NCI-H2081 (cell line): Measurements from ENCODE around the gene NPC1L1.
"Not testable (repeated sequence)": the region's sequence is repeated elsewhere in the genome, so short reads cannot be mapped to it uniquely, and the experiment has no call there.

ENCODE experiments used
- DNase-seq, 2 experiments: peaks; one replicate each; lab custom pipeline; 2025; lab: John Stamatoyannopoulos, UW

NPC1L1 gene

GRCh38 chr7:44564606-44565005 is 23.5 kb upstream of the NPC1L1 start:
- no peak for DNase-seq

GRCh38 chr7:44563171-44563679 is 22.1 kb upstream of the NPC1L1 start:
- DNase-seq: no peak

- DNase-seq: not testable (repeated sequence)
Measured at GRCh38 chr7:44562622-44562962, 21.5 kb upstream of the NPC1L1 start.

- no peak for DNase-seq
Measured at GRCh38 chr7:44561962-44562621, 21.0 kb upstream of the NPC1L1 start.

- no peak for DNase-seq
Measured at GRCh38 chr7:44561481-44561880, 20.4 kb upstream of the NPC1L1 start.

- no peak for DNase-seq
Measured at GRCh38 chr7:44559485-44559884, 18.4 kb upstream of the NPC1L1 start.

- no peak for DNase-seq
Measured at GRCh38 chr7:44557485-44557884, 16.4 kb upstream of the NPC1L1 start.

GRCh38 chr7:44555350-44555749 is 14.2 kb upstream of the NPC1L1 start:
- DNase-seq: no peak

- DNase-seq: not testable (repeated sequence)
Measured at GRCh38 chr7:44552473-44553005, 11.4 kb upstream of the NPC1L1 start.

- no peak for DNase-seq
Measured at GRCh38 chr7:44549457-44549856, 8.3 kb upstream of the NPC1L1 start.

- no peak for DNase-seq
Measured at GRCh38 chr7:44548893-44549292, 7.8 kb upstream of the NPC1L1 start.

GRCh38 chr7:44547536-44548231 is 6.6 kb upstream of the NPC1L1 start:
- DNase-seq: no peak

- no peak for DNase-seq
Measured at GRCh38 chr7:44541876-44542610, 913 bp upstream of the NPC1L1 start.

- DNase-seq: no peak
Measured at GRCh38 chr7:44540592-44541027, 520 bp downstream of the NPC1L1 start.

- DNase-seq: no peak
Measured at GRCh38 chr7:44539669-44540506, 1.2 kb downstream of the NPC1L1 start.

- DNase-seq: no peak
Measured at GRCh38 chr7:44538798-44539668, 2.1 kb downstream of the NPC1L1 start.

- no peak for DNase-seq
Measured at GRCh38 chr7:44538093-44538797, 2.9 kb downstream of the NPC1L1 start.

GRCh38 chr7:44537442-44537841 is 3.7 kb downstream of the NPC1L1 start:
- DNase-seq: no peak

GRCh38 chr7:44536090-44536489 is 5.0 kb downstream of the NPC1L1 start:
- DNase-seq: no peak
